Natural killer cell (primary cell): ENCODE data around the gene NRG3. TPM values are rescaled to one million over a fixed set of nuclear protein-coding genes. Genes with fewer than 3 reads are reported as not detected.

Experiments
- ATAC-seq, 3 donors: fragments of 150-1000 bp in 2 of 3; fragments of 200-7000 bp in 1 of 3; cut with Tn5 transposase; 1 replicate in 1 of 3; 2 replicates in 2 of 3; pipeline ENCODE4 v1.10.0; 2021; ENCODE audit warnings: mild to moderate bottlenecking in 2 of 3, moderate library complexity in 2 of 3
- DNase-seq, 2 donors: peaks; one replicate each; pipeline versions ENCODE4 v3.0.0 to v3.0.0-alpha.2; 2013 to 2021; ENCODE audit warnings: mixed read lengths in 1 of 2
- H3K27ac ChIP-seq: one replicate; pipeline ENCODE4 v1.5.1; 2013; ENCODE audit warnings: mild to moderate bottlenecking, low read length
- H3K27me3 ChIP-seq: one replicate; pipeline ENCODE4 v1.6.1; 2013; ENCODE audit warnings: low read length; ENCODE audit not compliant: control insufficient read depth, insufficient read depth
- H3K36me3 ChIP-seq: one replicate; pipeline ENCODE4 v1.6.1; 2013; ENCODE audit warnings: low read length; ENCODE audit not compliant: control insufficient read depth, insufficient read depth
- H3K4me1 ChIP-seq: one replicate; pipeline ENCODE4 v1.6.1; 2013; ENCODE audit warnings: low read length; ENCODE audit not compliant: control insufficient read depth, insufficient read depth
- H3K4me3 ChIP-seq: one replicate; pipeline ENCODE4 v1.5.1; 2013; ENCODE audit warnings: low read length
- H3K9me3 ChIP-seq: one replicate; pipeline ENCODE4 v1.6.1; 2013; ENCODE audit warnings: low read length; ENCODE audit not compliant: control insufficient read depth, insufficient read depth
- H3K27ac Mint-ChIP-seq, 2 donors: one replicate each; pipeline ENCODE4 v1.8.0; 2022; ENCODE audit warnings: mild to moderate bottlenecking in 2 of 2, mixed read lengths in 2 of 2, moderate library complexity in 1 of 2
- H3K27me3 Mint-ChIP-seq, 2 donors: one replicate each; pipeline ENCODE4 v1.8.0; 2022; ENCODE audit warnings: low read depth in 2 of 2, mixed read lengths in 2 of 2
- H3K36me3 Mint-ChIP-seq: one replicate; pipeline ENCODE4 v1.8.0; 2022; ENCODE audit warnings: mixed read lengths
- H3K4me1 Mint-ChIP-seq, 2 donors: one replicate each; pipeline ENCODE4 v1.8.0; 2022; ENCODE audit warnings: mixed read lengths in 2 of 2
- H3K4me3 Mint-ChIP-seq: one replicate; pipeline ENCODE4 v1.8.0; 2022; ENCODE audit warnings: mild to moderate bottlenecking, moderate library complexity, mixed read lengths
- H3K9me3 Mint-ChIP-seq, 2 donors: one replicate each; pipeline ENCODE4 v1.8.0; 2022; ENCODE audit warnings: mixed read lengths in 2 of 2
- CTCF ChIP-seq: fragments of 200-600 bp; IDR thresholded peaks from one replicate; pipeline ENCODE4 v1.8.0; 2022; ENCODE audit warnings: antibody characterized with exemption
- WGBS: methylation state at CpG from one replicate; pipeline ENCODE4 v1.1.7; 2013; ENCODE audit warnings: missing lambda C conversion rate; ENCODE audit not compliant: insufficient coverage; 5-methylcytosine and 5-hydroxymethylcytosine counted together
- intact Hi-C: fragments of 100-400 bp; cut with micrococcal nuclease; formaldehyde crosslinking; loops from one replicate; pipeline ENCODE4 v1.14.2; 2022
- total RNA-seq, 4 donors: library from RNA; stranded (reverse); fragments of 120-200 nt in 1 of 4; gene quantifications; one replicate each; pipeline versions ENCODE4 v1.2.3 to v1.2.4, GENCODE V29; 2013 to 2022

Gene NRG3
- total RNA-seq, 3 donors from 2014 or later (not counting 1 experiment from before 2014, with no cell fraction given) = not detected

- WGBS = no CpG with 5 or more reads among the region's 1 CpG
- H3K4me3 ChIP-seq = no peak overlapping the region
- TF ChIP-seq CTCF = no peak
- H3K4me1 Mint-ChIP-seq = no peaks in the 10 kb centered on the region
- H3K9me3 Mint-ChIP-seq = peaks cover 11 to 23% of the 10 kb centered on the region in 2 donors
- peaks cover 3% of the 10 kb centered on the region for H3K9me3 ChIP-seq
- intact Hi-C loops = no loop called here
- ATAC-seq (no peak), DNase-seq (no peak)
- no peaks in the 10 kb centered on the region for H3K27me3 ChIP-seq
- no peaks in the 10 kb centered on the region for H3K27me3 Mint-ChIP-seq
- H3K36me3 Mint-ChIP-seq = no peaks in the 10 kb centered on the region
- no peaks in the 10 kb centered on the region for H3K4me1 ChIP-seq
- H3K27ac Mint-ChIP-seq = no peak overlapping the region
- no peaks in the 10 kb centered on the region for H3K36me3 ChIP-seq
- H3K4me3 Mint-ChIP-seq = no peak overlapping the region
- H3K27ac ChIP-seq = no peak overlapping the region
Measured at GRCh38 chr10:82515256-82515655, 640.3 kb downstream of the NRG3 start.

GRCh38 chr10:82529062-82529461 is 654.1 kb downstream of the NRG3 start:
- no peaks in the 10 kb centered on the region for H3K27me3 ChIP-seq
- no peak overlapping the region for H3K27ac ChIP-seq
- H3K36me3 ChIP-seq = no peaks in the 10 kb centered on the region
- Mint-ChIP-seq H3K4me3 (no peak overlapping the region), H3K9me3 (peaks cover 13 to 17% of the 10 kb centered on the region in 2 donors), H3K27ac (no peak overlapping the region), H3K36me3 (peaks cover 13% of the 10 kb centered on the region), H3K27me3 (no peaks in the 10 kb centered on the region), H3K4me1 (no peaks in the 10 kb centered on the region)
- H3K4me3 ChIP-seq = no peak overlapping the region
- 90% methylated on average over 4 of the region's 4 CpGs for WGBS
- TF ChIP-seq CTCF = no peak
- H3K4me1 ChIP-seq = no peaks in the 10 kb centered on the region
- ATAC-seq (no peak), DNase-seq (no peak)
- no peaks in the 10 kb centered on the region for H3K9me3 ChIP-seq
- intact Hi-C loops = no loop called here

- ATAC-seq (no peak), DNase-seq (no peak)
- Mint-ChIP-seq H3K4me3 (no peak overlapping the region), H3K27ac (no peak overlapping the region), H3K27me3 (no peaks in the 10 kb centered on the region), H3K9me3 (peaks cover 11 to 14% of the 10 kb centered on the region in 2 donors), H3K4me1 (no peaks in the 10 kb centered on the region), H3K36me3 (no peaks in the 10 kb centered on the region)
- WGBS = 92% methylated on average over 2 of the region's 3 CpGs
- H3K27me3 ChIP-seq = no peaks in the 10 kb centered on the region
- no peak overlapping the region for H3K27ac ChIP-seq
- no peak overlapping the region for H3K4me3 ChIP-seq
- intact Hi-C loops = no loop called here
- H3K4me1 ChIP-seq = no peaks in the 10 kb centered on the region
- no peak for TF ChIP-seq CTCF
- no peaks in the 10 kb centered on the region for H3K9me3 ChIP-seq
- no peaks in the 10 kb centered on the region for H3K36me3 ChIP-seq
Measured at GRCh38 chr10:82535457-82535856, 660.5 kb downstream of the NRG3 start.

- no peak for TF ChIP-seq CTCF
- no peaks in the 10 kb centered on the region for H3K9me3 ChIP-seq
- Mint-ChIP-seq H3K27ac (no peak overlapping the region), H3K27me3 (no peaks in the 10 kb centered on the region), H3K9me3 (peaks cover 11 to 14% of the 10 kb centered on the region in 2 donors), H3K36me3 (no peaks in the 10 kb centered on the region), H3K4me1 (no peaks in the 10 kb centered on the region), H3K4me3 (no peak overlapping the region)
- H3K27me3 ChIP-seq = no peaks in the 10 kb centered on the region
- no peak for ATAC-seq
- intact Hi-C loops = no loop called here
- no peak for DNase-seq
- H3K4me3 ChIP-seq = no peak overlapping the region
- no peaks in the 10 kb centered on the region for H3K4me1 ChIP-seq
- no peak overlapping the region for H3K27ac ChIP-seq
- no peaks in the 10 kb centered on the region for H3K36me3 ChIP-seq
Measured at GRCh38 chr10:82536668-82537067, 661.7 kb downstream of the NRG3 start.
